Mononuclear cell (primary cell): ENCODE data around the gene SYK. TPM values are rescaled to one million over a fixed set of nuclear protein-coding genes. Genes with fewer than 3 reads are reported as not detected.

Source experiments
- H3K27me3 ChIP-seq: 2 replicates; pipeline ENCODE4 v1.6.0; 2011; ENCODE audit warnings: low read length, control low read depth; ENCODE audit not compliant: insufficient read depth
- H3K4me1 ChIP-seq: 2 replicates; pipeline ENCODE4 v1.5.1; 2011; ENCODE audit warnings: mild to moderate bottlenecking, low read length, control low read depth; ENCODE audit not compliant: insufficient read depth
- H3K4me3 ChIP-seq: 2 replicates; pipeline ENCODE4 v1.5.1; 2011; ENCODE audit warnings: mild to moderate bottlenecking, low read length, moderate library complexity
- H3K9me3 ChIP-seq: 2 replicates; pipeline ENCODE4 v1.5.1; 2011; ENCODE audit warnings: low read depth, mild to moderate bottlenecking, control low read depth, low read length
- total RNA-seq: library from RNA; depleted of rRNA; stranded (reverse); fragments of >200 nt; gene quantifications from one replicate; pipeline ENCODE4 v1.2.3, GENCODE V29; 2012

Gene SYK
- total RNA-seq, 1 donor = 38.9 TPM

- Histone ChIP-seq H3K4me1 (no peaks in the 10 kb centered on the region), H3K27me3 (no peaks in the 10 kb centered on the region), H3K9me3 (no peaks in the 10 kb centered on the region), H3K4me3 (no peak overlapping the region)
Observed at GRCh38 chr9:90903766-90904424, 102.3 kb downstream of the SYK start.

- H3K9me3 ChIP-seq = no peaks in the 10 kb centered on the region
- no peaks in the 10 kb centered on the region for H3K4me1 ChIP-seq
- no peak overlapping the region for H3K4me3 ChIP-seq
- H3K27me3 ChIP-seq = no peaks in the 10 kb centered on the region
Observed at GRCh38 chr9:90904706-90905478, 103.3 kb downstream of the SYK start.

GRCh38 chr9:90905822-90906221 lies 104.2 kb downstream of the SYK start:
- no peak overlapping the region for H3K4me3 ChIP-seq
- H3K27me3 ChIP-seq = no peaks in the 10 kb centered on the region
- no peaks in the 10 kb centered on the region for H3K9me3 ChIP-seq
- no peaks in the 10 kb centered on the region for H3K4me1 ChIP-seq

GRCh38 chr9:90906316-90907055 lies 104.9 kb downstream of the SYK start:
- Histone ChIP-seq H3K4me3 (no peak overlapping the region), H3K27me3 (no peaks in the 10 kb centered on the region), H3K9me3 (no peaks in the 10 kb centered on the region)

GRCh38 chr9:90907056-90907445 lies 105.4 kb downstream of the SYK start:
- Histone ChIP-seq H3K4me3 (no peak overlapping the region), H3K9me3 (no peaks in the 10 kb centered on the region), H3K4me1 (peaks cover 5% of the 10 kb centered on the region), H3K27me3 (no peaks in the 10 kb centered on the region)

More at GRCh38 chr9:90906316-90907055, 104.9 kb downstream of the SYK start:
- peaks cover 5% of the 10 kb centered on the region for H3K4me1 ChIP-seq

- H3K4me3 ChIP-seq = no peak overlapping the region
- H3K4me1 ChIP-seq = peaks cover 5% of the 10 kb centered on the region
- no peaks in the 10 kb centered on the region for H3K27me3 ChIP-seq
- H3K9me3 ChIP-seq = no peaks in the 10 kb centered on the region
Observed at GRCh38 chr9:90907790-90908189, 106.2 kb downstream of the SYK start.

GRCh38 chr9:90909225-90909624 lies 107.6 kb downstream of the SYK start:
- no peak overlapping the region for H3K4me3 ChIP-seq
- H3K27me3 ChIP-seq = no peaks in the 10 kb centered on the region
- no peaks in the 10 kb centered on the region for H3K9me3 ChIP-seq
- peaks cover 5% of the 10 kb centered on the region for H3K4me1 ChIP-seq

- H3K9me3 ChIP-seq = no peaks in the 10 kb centered on the region
- no peak overlapping the region for H3K4me3 ChIP-seq
- H3K27me3 ChIP-seq = no peaks in the 10 kb centered on the region
- peaks cover 5% of the 10 kb centered on the region for H3K4me1 ChIP-seq
Observed at GRCh38 chr9:90909747-90910283, 108.2 kb downstream of the SYK start.

- peaks cover 5% of the 10 kb centered on the region for H3K4me1 ChIP-seq
Observed at GRCh38 chr9:90914196-90914595, 112.6 kb downstream of the SYK start.

GRCh38 chr9:90914868-90915483 lies 113.4 kb downstream of the SYK start:
- Histone ChIP-seq H3K4me1 (peaks cover 5% of the 10 kb centered on the region), H3K4me3 (no peak overlapping the region), H3K9me3 (no peaks in the 10 kb centered on the region), H3K27me3 (no peaks in the 10 kb centered on the region)

More at GRCh38 chr9:90914196-90914595, 112.6 kb downstream of the SYK start:
- Histone ChIP-seq H3K9me3 (no peaks in the 10 kb centered on the region), H3K4me3 (no peak overlapping the region), H3K27me3 (no peaks in the 10 kb centered on the region)

- Histone ChIP-seq H3K9me3 (no peaks in the 10 kb centered on the region), H3K4me3 (no peak overlapping the region), H3K27me3 (no peaks in the 10 kb centered on the region), H3K4me1 (peaks cover 5% of the 10 kb centered on the region)
Observed at GRCh38 chr9:90915693-90916092, 114.1 kb downstream of the SYK start.

GRCh38 chr9:90916147-90916734 lies 114.6 kb downstream of the SYK start:
- no peak overlapping the region for H3K4me3 ChIP-seq
- H3K27me3 ChIP-seq = no peaks in the 10 kb centered on the region
- H3K9me3 ChIP-seq = no peaks in the 10 kb centered on the region
- peaks cover 3% of the 10 kb centered on the region for H3K4me1 ChIP-seq

- Histone ChIP-seq H3K4me1 (no peaks in the 10 kb centered on the region), H3K9me3 (no peaks in the 10 kb centered on the region), H3K27me3 (no peaks in the 10 kb centered on the region), H3K4me3 (no peak overlapping the region)
Observed at GRCh38 chr9:90919883-90920282, 118.3 kb downstream of the SYK start.

- no peaks in the 10 kb centered on the region for H3K4me1 ChIP-seq
- H3K4me3 ChIP-seq = no peak overlapping the region
- no peaks in the 10 kb centered on the region for H3K9me3 ChIP-seq
- H3K27me3 ChIP-seq = peaks cover 1% of the 10 kb centered on the region
Observed at GRCh38 chr9:90921104-90921503, 119.5 kb downstream of the SYK start.
